Putamen (tissue), 1 donor: Measurements from ENCODE around the gene NDUFA7.
"Not testable (repeated sequence)": the region's sequence is repeated elsewhere in the genome, so short reads cannot be mapped to it uniquely, and the experiment has no call there.

Source experiments
- DNase-seq: peaks from one replicate; pipeline ENCODE4 v3.0.0-alpha.2; 2016; ENCODE audit warnings: low spot score

The NDUFA7 gene

GRCh38 chr19:8341504-8341903 is 20.3 kb upstream of the NDUFA7 start:
- DNase-seq = not testable (repeated sequence)

GRCh38 chr19:8340341-8341096 is 19.3 kb upstream of the NDUFA7 start:
- peak; percentile 39 for DNase-seq

GRCh38 chr19:8338835-8339234 is 17.7 kb upstream of the NDUFA7 start:
- no peak for DNase-seq

GRCh38 chr19:8337728-8338127 is 16.6 kb upstream of the NDUFA7 start:
- no peak for DNase-seq

- no peak for DNase-seq
Observed at GRCh38 chr19:8336660-8337059, 15.5 kb upstream of the NDUFA7 start.

GRCh38 chr19:8336072-8336569 is 14.9 kb upstream of the NDUFA7 start:
- no peak for DNase-seq

GRCh38 chr19:8335343-8336071 is 14.3 kb upstream of the NDUFA7 start:
- DNase-seq = no peak

GRCh38 chr19:8334458-8335342 is 13.5 kb upstream of the NDUFA7 start:
- no peak for DNase-seq

- no peak for DNase-seq
Observed at GRCh38 chr19:8333767-8334457, 12.7 kb upstream of the NDUFA7 start.

- no peak for DNase-seq
Observed at GRCh38 chr19:8332976-8333766, 12.0 kb upstream of the NDUFA7 start.

- DNase-seq = no peak
Observed at GRCh38 chr19:8331263-8331845, 10.2 kb upstream of the NDUFA7 start.

- no peak for DNase-seq
Observed at GRCh38 chr19:8329996-8330395, 8.8 kb upstream of the NDUFA7 start.

GRCh38 chr19:8325454-8325853 is 4.3 kb upstream of the NDUFA7 start:
- DNase-seq = no peak

GRCh38 chr19:8324186-8325050 is 3.2 kb upstream of the NDUFA7 start:
- DNase-seq = no peak

- no peak for DNase-seq
Observed at GRCh38 chr19:8323781-8324185, 2.6 kb upstream of the NDUFA7 start.

GRCh38 chr19:8322638-8322997 is 1.4 kb upstream of the NDUFA7 start:
- no peak for DNase-seq

GRCh38 chr19:8321986-8322637 is 937 bp upstream of the NDUFA7 start:
- DNase-seq = no peak

- DNase-seq = no peak
Observed at GRCh38 chr19:8320564-8321066, 560 bp downstream of the NDUFA7 start.
